ENCODE data around the gene KRTAP12-3.
"Not testable (repeated sequence)": the region's sequence is repeated elsewhere in the genome, so short reads cannot be mapped to it uniquely, and the experiment has no call there.

DNA sequence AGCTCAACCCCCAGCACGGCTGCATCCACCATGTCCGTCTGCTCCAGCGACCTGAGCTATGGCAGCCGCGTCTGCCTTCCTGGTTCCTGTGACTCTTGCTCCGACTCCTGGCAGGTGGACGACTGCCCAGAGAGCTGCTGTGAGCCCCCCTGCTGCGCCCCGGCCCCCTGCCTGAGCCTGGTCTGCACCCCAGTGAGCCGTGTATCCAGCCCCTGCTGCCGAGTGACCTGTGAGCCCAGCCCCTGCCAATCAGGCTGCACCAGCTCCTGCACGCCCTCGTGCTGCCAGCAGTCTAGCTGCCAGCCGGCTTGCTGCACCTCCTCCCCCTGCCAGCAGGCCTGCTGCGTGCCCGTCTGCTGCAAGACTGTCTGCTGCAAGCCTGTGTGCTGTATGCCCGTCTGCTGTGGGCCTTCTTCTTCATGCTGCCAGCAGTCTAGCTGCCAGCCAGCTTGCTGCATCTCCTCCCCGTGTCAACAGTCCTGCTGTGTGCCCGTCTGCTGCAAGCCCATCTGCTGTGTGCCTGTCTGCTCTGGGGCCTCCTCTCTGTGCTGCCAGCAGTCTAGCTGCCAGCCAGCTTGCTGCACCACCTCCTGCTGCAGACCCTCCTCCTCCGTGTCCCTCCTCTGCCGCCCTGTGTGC is 39.6 kb downstream of the KRTAP12-3 start, which contains the start of gene KRTAP10-12:
- not testable (repeated sequence) for TF ChIP-seq MXI1 (IDR thresholded peaks at IDR 0.05; ENCODE audit: low read depth, low read length); EP300 (IDR thresholded peaks at IDR 0.05; ENCODE audit: borderline replicate concordance in 1 of 2, control insufficient read depth in 1 of 2, low read depth in 2 of 2, low read length in 2 of 2)
